ENCODE results near the gene LAMC3.

DNA sequence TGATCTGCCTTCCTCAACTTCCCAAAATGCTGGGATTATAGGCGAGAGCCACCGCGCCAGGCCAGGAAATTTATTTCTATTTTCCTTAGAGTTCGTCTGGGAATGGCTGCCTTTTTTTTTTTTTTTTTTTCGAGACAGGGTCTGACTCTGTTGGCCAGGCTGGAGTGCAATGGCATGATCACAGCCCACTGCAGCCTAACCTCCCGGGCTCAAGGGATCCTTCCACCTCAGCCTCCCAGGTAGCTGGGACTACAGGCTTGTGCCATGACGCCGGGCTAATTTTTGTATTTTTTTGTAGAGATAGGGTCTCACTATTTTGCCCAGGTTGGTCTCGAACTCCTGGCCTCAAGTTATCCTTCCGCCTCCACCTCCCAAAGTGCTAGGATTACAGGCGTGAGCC is 888 bp upstream of the LAMC3 start:
- TF ChIP-seq ARNTL (CRISPR knock-in tag; IDR thresholded peaks at IDR 0.05; ENCODE audit: borderline replicate concordance, low read depth) (no peak), ZFP30 (CRISPR knock-in tag; IDR thresholded peaks at IDR 0.05) (no peak), ZNF70 (CRISPR knock-in tag; IDR thresholded peaks at IDR 0.05) (no peak), ESRRG (CRISPR knock-in tag; IDR thresholded peaks at IDR 0.05) (no peak), CSDC2 (CRISPR knock-in tag; IDR thresholded peaks at IDR 0.05) (no peak), BACH2 (CRISPR knock-in tag; IDR thresholded peaks at IDR 0.05; ENCODE audit: borderline replicate concordance) (no peak), OSR1 (CRISPR knock-in tag; IDR thresholded peaks at IDR 0.05) (no peak), RARB (CRISPR knock-in tag; IDR thresholded peaks at IDR 0.05) (no peak), ZFP3 (CRISPR knock-in tag; IDR thresholded peaks at IDR 0.05) (no peak)
- TF ChIP-seq, protein P1, sequence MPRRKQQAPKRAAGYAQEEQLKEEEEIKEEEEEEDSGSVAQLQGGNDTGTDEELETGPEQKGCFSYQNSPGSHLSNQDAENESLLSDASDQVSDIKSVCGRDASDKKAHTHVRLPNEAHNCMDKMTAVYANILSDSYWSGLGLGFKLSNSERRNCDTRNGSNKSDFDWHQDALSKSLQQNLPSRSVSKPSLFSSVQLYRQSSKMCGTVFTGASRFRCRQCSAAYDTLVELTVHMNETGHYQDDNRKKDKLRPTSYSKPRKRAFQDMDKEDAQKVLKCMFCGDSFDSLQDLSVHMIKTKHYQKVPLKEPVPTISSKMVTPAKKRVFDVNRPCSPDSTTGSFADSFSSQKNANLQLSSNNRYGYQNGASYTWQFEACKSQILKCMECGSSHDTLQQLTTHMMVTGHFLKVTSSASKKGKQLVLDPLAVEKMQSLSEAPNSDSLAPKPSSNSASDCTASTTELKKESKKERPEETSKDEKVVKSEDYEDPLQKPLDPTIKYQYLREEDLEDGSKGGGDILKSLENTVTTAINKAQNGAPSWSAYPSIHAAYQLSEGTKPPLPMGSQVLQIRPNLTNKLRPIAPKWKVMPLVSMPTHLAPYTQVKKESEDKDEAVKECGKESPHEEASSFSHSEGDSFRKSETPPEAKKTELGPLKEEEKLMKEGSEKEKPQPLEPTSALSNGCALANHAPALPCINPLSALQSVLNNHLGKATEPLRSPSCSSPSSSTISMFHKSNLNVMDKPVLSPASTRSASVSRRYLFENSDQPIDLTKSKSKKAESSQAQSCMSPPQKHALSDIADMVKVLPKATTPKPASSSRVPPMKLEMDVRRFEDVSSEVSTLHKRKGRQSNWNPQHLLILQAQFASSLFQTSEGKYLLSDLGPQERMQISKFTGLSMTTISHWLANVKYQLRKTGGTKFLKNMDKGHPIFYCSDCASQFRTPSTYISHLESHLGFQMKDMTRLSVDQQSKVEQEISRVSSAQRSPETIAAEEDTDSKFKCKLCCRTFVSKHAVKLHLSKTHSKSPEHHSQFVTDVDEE (CRISPR knock-in tag; IDR thresholded peaks at IDR 0.05) = no peak
- TF ChIP-seq, protein P2, sequence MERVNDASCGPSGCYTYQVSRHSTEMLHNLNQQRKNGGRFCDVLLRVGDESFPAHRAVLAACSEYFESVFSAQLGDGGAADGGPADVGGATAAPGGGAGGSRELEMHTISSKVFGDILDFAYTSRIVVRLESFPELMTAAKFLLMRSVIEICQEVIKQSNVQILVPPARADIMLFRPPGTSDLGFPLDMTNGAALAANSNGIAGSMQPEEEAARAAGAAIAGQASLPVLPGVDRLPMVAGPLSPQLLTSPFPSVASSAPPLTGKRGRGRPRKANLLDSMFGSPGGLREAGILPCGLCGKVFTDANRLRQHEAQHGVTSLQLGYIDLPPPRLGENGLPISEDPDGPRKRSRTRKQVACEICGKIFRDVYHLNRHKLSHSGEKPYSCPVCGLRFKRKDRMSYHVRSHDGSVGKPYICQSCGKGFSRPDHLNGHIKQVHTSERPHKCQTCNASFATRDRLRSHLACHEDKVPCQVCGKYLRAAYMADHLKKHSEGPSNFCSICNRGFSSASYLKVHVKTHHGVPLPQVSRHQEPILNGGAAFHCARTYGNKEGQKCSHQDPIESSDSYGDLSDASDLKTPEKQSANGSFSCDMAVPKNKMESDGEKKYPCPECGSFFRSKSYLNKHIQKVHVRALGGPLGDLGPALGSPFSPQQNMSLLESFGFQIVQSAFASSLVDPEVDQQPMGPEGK (CRISPR knock-in tag; IDR thresholded peaks at IDR 0.05; ENCODE audit: borderline replicate concordance) = no peak
